HG02885 (cell line): ENCODE data around the gene PCED1B.

Source experiments
- ATAC-seq: cut with Tn5 transposase; IDR thresholded peaks from one replicate; pipeline ENCODE4 v1.9.1; 2021; ENCODE audit warnings: mild to moderate bottlenecking; ENCODE audit not compliant: unreplicated experiment, poor library complexity

PCED1B gene

GRCh38 chr12:47223031-47223847 lies 143.8 kb downstream of the PCED1B start:
- no peak for ATAC-seq

- ATAC-seq, result no peak
Observed at GRCh38 chr12:47223848-47224213, 144.4 kb downstream of the PCED1B start.

DNA sequence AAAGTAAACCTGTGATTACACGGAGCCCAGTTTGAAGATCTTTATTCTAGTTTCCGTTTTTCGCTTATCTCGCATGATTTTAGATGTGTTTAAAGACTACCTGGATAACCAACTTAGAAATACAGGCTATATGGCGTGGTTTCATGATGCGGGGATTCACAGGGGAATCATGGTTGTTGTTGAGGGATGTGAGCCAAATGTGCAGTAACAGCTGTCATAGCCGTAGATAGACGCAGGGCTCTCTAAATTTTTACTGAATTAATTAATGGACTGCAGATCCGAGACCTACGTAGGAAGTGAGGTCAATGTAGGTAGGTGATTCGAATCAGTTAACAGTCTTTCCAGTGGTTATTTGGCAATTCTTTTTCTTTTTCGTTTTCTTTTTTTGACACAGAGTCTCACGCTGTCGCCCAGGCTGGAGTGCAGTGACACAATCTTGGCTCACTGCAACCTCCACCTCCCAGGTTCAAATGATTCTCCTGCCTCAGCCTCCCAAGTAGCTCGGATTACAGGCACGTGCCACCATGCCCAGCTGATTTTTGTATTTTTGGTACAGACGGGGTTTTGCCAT lies 145.2 kb downstream of the PCED1B start:
- no peak for ATAC-seq

DNA sequence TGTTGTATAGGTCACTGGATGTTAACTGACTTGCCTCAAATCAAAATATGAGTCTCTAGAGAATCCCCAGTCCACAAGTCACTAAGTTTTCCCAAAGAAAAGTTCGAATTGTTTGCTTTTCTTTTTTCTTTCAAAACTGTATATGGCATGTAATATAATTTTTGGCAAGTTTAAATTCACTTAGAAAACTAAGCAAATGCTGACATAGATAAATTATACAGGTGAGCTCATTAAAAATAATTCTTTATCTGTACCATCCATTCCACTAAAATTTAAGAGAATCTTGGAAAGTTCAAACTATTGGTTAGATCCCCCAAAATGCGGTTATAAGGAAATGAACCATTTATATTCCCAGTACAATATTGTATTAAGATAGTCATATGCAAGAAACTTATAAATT lies 145.9 kb downstream of the PCED1B start:
- no peak for ATAC-seq

DNA sequence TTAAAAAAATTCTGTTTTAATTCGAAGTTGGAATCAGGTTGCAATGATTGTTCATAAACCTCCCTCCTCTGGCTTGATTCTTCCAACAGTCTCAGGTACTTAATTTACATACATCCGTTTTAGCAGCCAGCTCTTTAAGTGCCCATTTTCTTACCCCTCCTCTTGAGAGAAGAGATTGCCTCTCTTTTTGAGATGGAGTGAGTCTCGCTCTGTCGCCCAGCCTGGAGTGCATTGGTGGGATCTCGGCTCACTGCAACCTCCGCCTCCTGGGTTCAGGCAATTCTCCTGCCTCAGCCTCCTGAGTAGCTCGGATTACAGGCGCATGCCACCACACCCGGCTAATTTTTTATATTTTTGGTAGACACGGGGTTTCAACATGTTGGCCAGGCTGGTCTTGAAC lies 146.8 kb downstream of the PCED1B start:
- ATAC-seq, result no peak

DNA sequence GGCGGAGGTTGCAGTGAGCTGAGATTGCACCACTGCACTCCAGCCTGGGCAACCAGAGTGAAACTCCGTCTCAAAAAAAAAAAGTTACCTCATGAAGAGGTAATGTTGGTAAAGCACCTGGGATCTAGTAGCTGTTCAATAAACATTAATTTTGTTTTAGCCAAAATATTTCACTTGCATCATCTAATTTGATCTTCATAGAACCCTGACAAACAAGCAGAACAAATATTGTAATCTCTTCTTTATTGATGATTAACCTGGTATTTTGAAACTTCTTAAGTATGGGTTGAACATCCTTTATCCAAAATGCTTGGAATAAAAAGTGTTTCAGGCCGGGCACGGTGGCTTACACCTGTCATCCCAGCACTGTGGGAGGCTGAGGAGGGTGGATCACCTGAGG lies 149.4 kb downstream of the PCED1B start:
- no peak for ATAC-seq

DNA sequence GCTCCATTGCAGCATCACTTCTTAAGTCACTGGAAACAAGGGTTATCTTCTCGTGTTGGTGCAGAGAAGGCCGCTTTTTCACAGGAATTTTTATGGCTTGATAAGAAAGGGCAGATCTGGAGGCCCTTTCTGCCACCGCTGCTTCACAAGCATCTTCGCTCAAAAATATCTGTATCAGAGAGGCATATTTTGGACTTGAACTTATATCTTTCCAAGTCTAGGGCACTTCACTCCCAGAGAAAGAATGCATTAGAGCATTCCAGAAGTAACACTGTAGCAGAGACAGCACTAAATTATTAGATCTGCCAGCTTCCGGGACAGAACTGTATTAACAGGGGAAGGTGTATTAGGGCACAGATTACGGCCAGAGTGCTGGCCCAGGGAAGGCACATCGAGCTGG lies 152.0 kb downstream of the PCED1B start:
- no peak for ATAC-seq

- ATAC-seq, result no peak
Observed at GRCh38 chr12:47234576-47235141, 155.2 kb downstream of the PCED1B start.

GRCh38 chr12:47235258-47236040 lies 156.0 kb downstream of the PCED1B start:
- no peak for ATAC-seq

DNA sequence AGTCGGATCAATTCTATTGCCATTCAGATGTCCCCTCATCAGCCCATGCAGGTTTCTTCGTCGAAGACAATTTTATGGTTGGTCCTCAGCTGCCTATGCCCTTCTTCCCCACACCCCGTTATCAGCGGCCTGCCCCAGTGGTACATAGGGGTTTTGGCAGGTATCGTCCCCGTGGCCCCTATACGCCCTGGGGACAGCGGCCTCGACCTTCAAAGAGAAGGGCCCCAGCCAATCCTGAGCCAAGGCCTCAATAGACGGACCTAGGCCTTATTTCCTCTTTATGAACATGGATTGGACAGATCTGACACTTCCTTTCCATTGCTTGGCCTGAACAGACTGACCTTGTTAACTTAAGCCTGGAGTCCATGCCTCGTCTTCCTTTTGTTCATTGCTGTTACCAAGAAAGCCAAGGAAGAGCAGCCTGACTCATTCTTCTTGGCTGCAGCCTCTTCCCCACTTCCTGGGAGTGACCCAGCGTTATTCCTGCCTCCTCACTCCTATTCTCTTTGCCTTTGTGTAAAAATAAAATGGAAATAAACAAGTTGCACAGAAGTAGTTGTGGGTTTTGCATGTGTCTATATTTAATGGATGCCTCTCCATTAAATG lies 156.8 kb downstream of the PCED1B start:
- ATAC-seq, result no peak

DNA sequence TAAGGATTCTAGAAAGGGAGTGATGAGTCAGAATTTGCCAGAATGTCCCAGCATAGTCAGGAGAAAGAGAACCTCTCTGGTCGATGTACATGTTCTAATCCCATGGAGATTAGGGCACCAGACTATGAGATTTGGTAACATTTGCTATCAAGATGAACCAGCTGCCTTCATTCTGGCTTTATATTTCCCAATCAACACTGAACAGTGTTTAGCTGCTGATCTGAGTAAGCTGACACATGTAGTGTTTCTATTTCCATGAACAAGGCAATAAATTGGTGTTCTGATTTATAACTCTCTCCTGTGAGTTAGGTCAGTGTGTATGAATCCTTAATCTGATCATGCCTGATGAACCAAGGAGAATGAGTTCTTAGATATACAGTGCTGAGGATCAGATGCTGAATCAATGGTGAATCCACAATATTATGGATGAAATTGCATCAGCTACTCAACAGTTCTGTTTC lies 158.4 kb downstream of the PCED1B start:
- no peak for ATAC-seq

GRCh38 chr12:47238669-47239114 lies 159.3 kb downstream of the PCED1B start:
- no peak for ATAC-seq

GRCh38 chr12:47242426-47242825 lies 163.0 kb downstream of the PCED1B start:
- ATAC-seq, result no peak

GRCh38 chr12:47244835-47245234 lies 165.4 kb downstream of the PCED1B start:
- ATAC-seq, result no peak

DNA sequence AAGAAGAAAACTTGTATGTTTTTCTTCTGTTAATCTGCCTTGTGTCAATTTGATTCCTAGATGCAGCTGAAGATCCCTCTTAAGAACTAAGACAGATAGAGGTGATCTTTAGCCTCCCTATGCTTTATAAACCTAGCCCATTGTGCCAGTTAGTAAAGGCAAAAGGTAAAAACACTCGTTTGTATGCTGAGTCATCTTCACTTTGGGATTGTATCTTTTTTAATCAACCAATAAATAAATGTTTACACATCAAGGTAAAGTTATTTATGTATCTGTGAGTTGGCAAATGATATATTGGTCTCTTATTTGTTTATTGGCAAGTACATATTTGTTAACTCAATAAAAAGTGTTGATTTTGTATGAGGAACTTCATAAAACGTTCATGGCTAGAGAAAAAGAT lies 166.2 kb downstream of the PCED1B start:
- no peak for ATAC-seq

- no peak for ATAC-seq
Observed at GRCh38 chr12:47247418-47247817, 168.0 kb downstream of the PCED1B start.

DNA sequence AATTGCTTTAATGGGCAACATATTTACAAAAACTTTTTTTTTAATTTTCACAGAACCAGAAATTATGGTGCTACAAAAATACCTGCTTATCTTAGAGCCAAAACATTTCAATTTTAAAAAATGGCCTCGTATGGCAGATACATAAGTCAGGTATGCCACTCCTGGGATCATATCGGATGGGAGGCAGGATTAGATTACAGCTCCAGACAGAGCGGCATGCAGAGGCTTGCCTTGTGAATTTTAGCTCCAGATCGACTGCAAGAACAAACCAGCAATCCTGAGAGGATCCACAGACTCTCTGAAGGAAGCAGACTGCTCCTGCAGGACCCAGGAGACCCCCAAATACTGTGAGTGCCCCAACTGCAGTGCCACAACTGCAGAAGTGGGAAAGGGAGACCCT lies 169.7 kb downstream of the PCED1B start:
- no peak for ATAC-seq

- ATAC-seq, result no peak
Observed at GRCh38 chr12:47249719-47250357, 170.4 kb downstream of the PCED1B start.

DNA sequence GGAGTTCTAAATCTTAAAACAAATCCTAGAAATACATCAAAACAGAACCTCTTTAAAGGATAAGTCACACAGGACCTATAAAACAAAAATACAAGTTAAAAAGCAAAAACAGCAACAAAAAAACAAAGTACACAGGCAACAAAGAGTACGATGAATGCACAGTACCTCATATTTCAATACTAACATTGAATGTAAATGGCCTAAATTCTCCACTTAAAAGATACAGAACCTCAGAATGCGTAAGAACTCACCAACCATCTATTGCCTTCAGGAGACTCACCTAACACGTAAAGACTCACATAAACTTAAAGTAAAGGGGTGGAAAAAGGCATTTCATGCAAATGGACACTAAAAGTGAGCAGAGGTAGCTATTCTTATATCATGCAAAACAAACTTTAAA lies 172.5 kb downstream of the PCED1B start:
- no peak for ATAC-seq

- no peak for ATAC-seq
Observed at GRCh38 chr12:47264951-47265350, 185.5 kb downstream of the PCED1B start.
